ENCODE data around the gene ZMYND8.
A peak's percentile ranks its signal among the peaks of the same experiment; 100 is the strongest.
"Not testable (repeated sequence)": the region's sequence is repeated elsewhere in the genome, so short reads cannot be mapped to it uniquely, and the experiment has no call there.

ZMYND8 gene

GRCh38 chr20:47307569-47307968 lies 48.9 kb downstream of the ZMYND8 start:
- DNase-seq (ENCODE audit: low spot score); H3K9me3 Mint-ChIP-seq; H3K27me3 Mint-ChIP-seq (ENCODE audit: low read depth); H3K27ac Mint-ChIP-seq; H3K4me3 Mint-ChIP-seq: not testable (repeated sequence)
- Mint-ChIP-seq H3K4me1 (ENCODE audit: low read depth) (peaks cover 30% of the 10 kb centered on the region), H3K36me3 (ENCODE audit: low read depth) (peaks cover 43% of the 10 kb centered on the region)

- peaks cover 31% of the 10 kb centered on the region for H3K4me1 Mint-ChIP-seq (ENCODE audit: low read depth)
- no peak for DNase-seq (ENCODE audit: low spot score)
- H3K27ac Mint-ChIP-seq: peak overlapping the region; percentile 62
- H3K36me3 Mint-ChIP-seq (ENCODE audit: low read depth): peaks cover 48% of the 10 kb centered on the region
- H3K9me3 Mint-ChIP-seq: no peaks in the 10 kb centered on the region
- no peak overlapping the region for H3K4me3 Mint-ChIP-seq
- H3K27me3 Mint-ChIP-seq (ENCODE audit: low read depth): no peaks in the 10 kb centered on the region
These were observed 49.6 kb downstream of the ZMYND8 start for GRCh38 chr20:47306755-47307370.

DNA sequence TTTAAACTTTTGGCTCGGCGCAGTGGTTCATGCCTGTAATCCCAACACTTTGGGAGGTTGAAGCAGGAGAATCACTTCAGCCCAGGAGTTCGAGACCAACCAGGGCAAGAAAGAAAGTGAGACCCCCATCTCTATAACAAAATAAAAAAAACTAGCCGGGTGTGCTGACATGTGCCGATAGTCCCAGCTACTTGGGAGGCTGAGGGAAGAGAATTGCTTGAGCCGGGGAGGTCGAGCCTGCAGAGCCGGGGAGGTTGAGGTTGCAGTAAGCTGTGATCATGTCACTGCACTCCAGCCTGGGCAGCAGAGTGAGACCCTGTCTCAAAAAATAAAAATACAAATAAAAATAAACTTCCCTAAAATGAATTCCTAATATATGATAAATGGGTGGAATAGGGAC lies 50.4 kb downstream of the ZMYND8 start:
- Mint-ChIP-seq H3K27ac (no peak overlapping the region), H3K4me3 (no peak overlapping the region), H3K27me3 (ENCODE audit: low read depth) (no peaks in the 10 kb centered on the region), H3K4me1 (ENCODE audit: low read depth) (peaks cover 34% of the 10 kb centered on the region), H3K36me3 (ENCODE audit: low read depth) (peaks cover 51% of the 10 kb centered on the region), H3K9me3 (no peaks in the 10 kb centered on the region)
- DNase-seq (ENCODE audit: low spot score): no peak

- H3K4me3 Mint-ChIP-seq: no peak overlapping the region
- peaks cover 34% of the 10 kb centered on the region for H3K4me1 Mint-ChIP-seq (ENCODE audit: low read depth)
- H3K27ac Mint-ChIP-seq: no peak overlapping the region
- DNase-seq (ENCODE audit: low spot score): no peak
- no peaks in the 10 kb centered on the region for H3K27me3 Mint-ChIP-seq (ENCODE audit: low read depth)
- H3K36me3 Mint-ChIP-seq (ENCODE audit: low read depth): peaks cover 49% of the 10 kb centered on the region
- H3K9me3 Mint-ChIP-seq: no peaks in the 10 kb centered on the region
These were observed 50.8 kb downstream of the ZMYND8 start for GRCh38 chr20:47305667-47306066.

GRCh38 chr20:47304287-47304686 lies 52.2 kb downstream of the ZMYND8 start:
- H3K9me3 Mint-ChIP-seq: no peaks in the 10 kb centered on the region
- peaks cover 37% of the 10 kb centered on the region for H3K4me1 Mint-ChIP-seq (ENCODE audit: low read depth)
- H3K27ac Mint-ChIP-seq: no peak overlapping the region
- H3K36me3 Mint-ChIP-seq (ENCODE audit: low read depth): peaks cover 57% of the 10 kb centered on the region
- H3K27me3 Mint-ChIP-seq (ENCODE audit: low read depth): no peaks in the 10 kb centered on the region
- no peak for DNase-seq (ENCODE audit: low spot score)
- H3K4me3 Mint-ChIP-seq: no peak overlapping the region

DNA sequence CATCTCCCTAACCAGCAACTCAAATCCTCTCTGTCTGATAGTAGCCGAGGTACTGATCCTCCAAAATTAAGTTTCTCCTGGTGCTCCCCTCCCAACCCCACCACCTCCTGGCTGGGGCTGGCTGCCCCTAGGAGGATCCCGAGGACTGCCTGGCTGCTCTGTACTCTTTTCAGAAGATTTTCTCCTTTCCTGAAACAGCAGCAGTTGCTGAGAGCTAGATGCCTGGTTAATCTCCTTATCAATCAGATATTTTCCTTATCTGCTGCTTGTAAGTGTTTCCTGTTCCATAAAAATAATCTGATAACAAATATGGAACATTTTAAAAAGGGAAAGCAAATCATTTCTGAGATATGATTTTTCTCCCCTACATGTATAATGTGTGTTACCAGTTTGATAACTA lies 52.8 kb downstream of the ZMYND8 start:
- H3K27me3 Mint-ChIP-seq (ENCODE audit: low read depth): no peaks in the 10 kb centered on the region
- no peak for DNase-seq (ENCODE audit: low spot score)
- peaks cover 55% of the 10 kb centered on the region for H3K36me3 Mint-ChIP-seq (ENCODE audit: low read depth)
- H3K4me1 Mint-ChIP-seq (ENCODE audit: low read depth): peaks cover 37% of the 10 kb centered on the region
- H3K27ac Mint-ChIP-seq: no peak overlapping the region
- no peak overlapping the region for H3K4me3 Mint-ChIP-seq
- no peaks in the 10 kb centered on the region for H3K9me3 Mint-ChIP-seq

DNA sequence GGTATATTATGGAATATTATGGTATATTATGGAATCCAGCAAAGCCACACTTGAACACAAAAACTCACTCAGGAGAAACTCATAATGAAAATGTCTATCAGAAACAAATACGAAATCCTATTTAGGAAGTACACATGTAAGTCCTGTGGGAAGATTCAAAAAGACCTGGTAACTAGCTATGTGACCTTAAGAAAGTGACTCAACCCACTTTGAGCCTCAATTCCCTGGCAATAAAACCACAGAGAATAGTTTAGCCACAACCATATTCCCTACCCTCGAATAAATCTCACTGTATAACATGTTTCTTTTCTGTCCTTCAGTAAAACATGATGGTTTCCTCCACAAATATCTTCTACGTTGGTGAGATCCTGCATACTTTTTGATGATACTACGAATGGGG lies 56.4 kb downstream of the ZMYND8 start:
- H3K36me3 Mint-ChIP-seq (ENCODE audit: low read depth): peaks cover 62% of the 10 kb centered on the region
- no peak overlapping the region for H3K27ac Mint-ChIP-seq
- no peaks in the 10 kb centered on the region for H3K9me3 Mint-ChIP-seq
- H3K27me3 Mint-ChIP-seq (ENCODE audit: low read depth): no peaks in the 10 kb centered on the region
- no peak overlapping the region for H3K4me3 Mint-ChIP-seq
- peaks cover 30% of the 10 kb centered on the region for H3K4me1 Mint-ChIP-seq (ENCODE audit: low read depth)
- DNase-seq (ENCODE audit: low spot score): no peak

DNA sequence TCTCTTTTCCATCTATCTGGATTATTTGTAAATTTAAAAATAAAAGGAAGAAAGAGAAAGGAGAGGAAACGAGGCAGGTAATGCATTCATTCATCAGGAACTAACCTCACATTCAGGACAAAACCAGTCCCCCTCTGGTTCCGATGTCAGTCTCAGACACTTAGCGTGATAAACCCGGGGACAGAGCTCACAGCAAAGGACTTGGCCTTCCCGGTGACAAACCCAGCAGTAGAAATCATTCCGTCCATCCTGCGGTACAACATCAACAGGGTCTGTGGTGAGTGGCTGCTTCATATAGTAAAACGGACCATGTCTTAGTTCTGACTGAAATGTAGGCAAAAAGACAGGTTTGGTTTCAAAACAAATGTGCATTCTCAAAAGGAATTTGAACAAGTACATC lies 57.9 kb downstream of the ZMYND8 start:
- Mint-ChIP-seq H3K4me1 (ENCODE audit: low read depth) (peaks cover 18% of the 10 kb centered on the region), H3K27ac (no peak overlapping the region), H3K27me3 (ENCODE audit: low read depth) (no peaks in the 10 kb centered on the region), H3K9me3 (no peaks in the 10 kb centered on the region), H3K4me3 (no peak overlapping the region), H3K36me3 (ENCODE audit: low read depth) (peaks cover 67% of the 10 kb centered on the region)
- DNase-seq (ENCODE audit: low spot score): no peak

GRCh38 chr20:47297746-47298145 lies 58.8 kb downstream of the ZMYND8 start:
- no peak overlapping the region for H3K27ac Mint-ChIP-seq

DNA sequence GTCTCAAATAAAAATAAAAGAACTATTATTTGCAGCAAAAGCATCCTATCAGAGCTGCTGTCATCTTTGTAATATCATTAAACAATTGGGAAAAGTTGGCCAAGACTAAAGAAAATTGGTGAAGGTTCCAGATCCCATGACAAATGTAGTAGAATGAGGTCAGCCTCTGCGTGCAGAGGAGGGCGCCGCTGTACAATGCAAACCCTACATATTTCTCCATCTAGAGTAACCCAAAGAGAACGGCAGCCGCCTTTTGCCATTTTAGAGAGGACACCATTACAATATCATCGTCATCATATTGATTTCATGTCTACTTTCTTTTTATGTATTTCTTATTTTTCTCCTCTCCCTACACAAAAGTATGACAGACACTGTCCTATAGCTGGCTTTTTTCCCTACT lies 59.5 kb downstream of the ZMYND8 start:
- no peak for DNase-seq (ENCODE audit: low spot score)
- Mint-ChIP-seq H3K9me3 (no peaks in the 10 kb centered on the region), H3K4me3 (no peak overlapping the region), H3K27ac (no peak overlapping the region), H3K4me1 (ENCODE audit: low read depth) (peaks cover 6% of the 10 kb centered on the region), H3K27me3 (ENCODE audit: low read depth) (no peaks in the 10 kb centered on the region), H3K36me3 (ENCODE audit: low read depth) (peaks cover 64% of the 10 kb centered on the region)

More at GRCh38 chr20:47297746-47298145, 58.8 kb downstream of the ZMYND8 start:
- Mint-ChIP-seq H3K36me3 (ENCODE audit: low read depth) (peaks cover 66% of the 10 kb centered on the region), H3K27me3 (ENCODE audit: low read depth) (no peaks in the 10 kb centered on the region), H3K4me3 (no peak overlapping the region), H3K9me3 (no peaks in the 10 kb centered on the region), H3K4me1 (ENCODE audit: low read depth) (peaks cover 10% of the 10 kb centered on the region)
- DNase-seq (ENCODE audit: low spot score): no peak

DNA sequence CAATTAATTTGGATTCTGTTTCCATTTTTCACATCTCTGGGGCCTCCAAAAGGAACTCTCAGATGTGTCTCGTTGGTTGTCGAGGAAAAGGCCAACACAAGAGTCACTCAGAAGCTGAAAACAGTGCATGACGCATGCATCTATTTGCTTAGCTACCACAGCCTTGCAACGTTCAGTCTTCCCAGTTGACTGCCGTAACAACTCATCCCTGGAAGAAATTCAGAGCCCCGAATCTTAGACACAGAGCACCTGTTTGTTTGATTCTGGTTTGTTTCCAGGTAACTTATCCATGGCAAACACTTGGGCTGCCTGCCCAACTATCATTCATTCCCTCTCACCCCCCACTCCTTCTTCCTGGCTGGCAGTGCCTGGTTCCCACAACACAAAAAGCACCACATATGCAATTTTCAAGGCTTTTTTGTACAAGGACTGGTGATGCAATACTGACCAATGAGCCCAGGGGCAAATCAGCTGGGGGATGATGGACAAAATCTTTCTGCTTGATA lies 60.5 kb downstream of the ZMYND8 start:
- Mint-ChIP-seq H3K4me1 (ENCODE audit: low read depth) (peaks cover 3% of the 10 kb centered on the region), H3K36me3 (ENCODE audit: low read depth) (peaks cover 69% of the 10 kb centered on the region)

DNA sequence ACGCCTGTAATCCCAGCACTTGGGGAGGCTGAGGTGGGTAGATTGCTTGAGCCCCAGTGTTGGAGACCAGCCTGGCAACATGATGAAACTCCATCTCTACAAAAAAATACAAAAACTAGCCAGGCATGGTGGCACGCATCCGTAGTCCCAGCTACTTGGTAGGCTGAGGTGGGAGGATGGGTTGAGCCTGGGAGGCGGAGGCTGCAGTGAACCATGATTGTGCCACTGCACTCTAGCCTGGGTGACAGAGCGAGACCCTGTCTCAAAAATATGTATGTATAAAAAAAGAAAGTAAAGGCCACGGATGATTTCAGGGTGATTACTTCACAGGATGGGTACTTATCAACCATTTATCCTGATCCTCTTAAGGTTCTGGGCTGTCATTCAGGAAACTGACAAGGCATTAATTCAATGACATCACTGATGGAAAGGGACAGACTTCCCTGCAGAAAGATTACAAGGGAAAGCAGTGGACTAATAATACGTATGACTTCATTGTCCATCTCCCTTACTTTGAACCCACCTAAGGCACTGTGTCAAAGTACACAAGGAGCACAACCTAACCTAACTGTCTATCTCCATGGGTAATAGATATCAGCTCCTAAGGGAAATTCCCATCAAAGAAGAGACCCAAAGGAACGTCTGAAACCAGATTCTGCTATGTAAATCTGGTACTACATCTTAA lies 61.2 kb downstream of the ZMYND8 start:
- Mint-ChIP-seq H3K36me3 (ENCODE audit: low read depth) (peaks cover 64% of the 10 kb centered on the region), H3K27ac (no peak overlapping the region), H3K4me1 (ENCODE audit: low read depth) (peaks cover 3% of the 10 kb centered on the region), H3K9me3 (no peaks in the 10 kb centered on the region), H3K27me3 (ENCODE audit: low read depth) (no peaks in the 10 kb centered on the region), H3K4me3 (no peak overlapping the region)
- no peak for DNase-seq (ENCODE audit: low spot score)

More for the DNA sequence above, 60.5 kb downstream of the ZMYND8 start:
- H3K4me3 Mint-ChIP-seq: no peak overlapping the region
- no peaks in the 10 kb centered on the region for H3K9me3 Mint-ChIP-seq
- DNase-seq (ENCODE audit: low spot score): no peak
- H3K27me3 Mint-ChIP-seq (ENCODE audit: low read depth): no peaks in the 10 kb centered on the region
- no peak overlapping the region for H3K27ac Mint-ChIP-seq

DNA sequence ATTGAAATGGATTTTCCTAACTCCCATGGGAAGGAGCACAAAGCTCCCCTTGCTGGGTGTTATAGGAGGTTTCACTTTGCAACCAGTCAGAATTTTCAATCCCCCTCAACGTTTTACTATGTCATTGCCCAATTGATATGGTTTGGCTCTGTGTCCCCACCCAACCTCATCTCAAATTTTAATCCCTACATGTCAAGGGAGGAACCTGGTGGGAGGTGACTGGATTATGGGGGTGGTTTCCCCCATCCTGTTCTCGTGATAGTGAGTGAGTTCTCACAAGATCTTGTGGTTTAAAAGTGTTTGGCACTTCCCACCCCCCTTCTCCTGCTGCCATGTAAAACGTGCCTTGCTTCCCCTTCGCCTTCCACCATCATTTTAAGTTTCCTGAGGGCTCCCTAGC lies 62.9 kb downstream of the ZMYND8 start:
- no peaks in the 10 kb centered on the region for H3K27me3 Mint-ChIP-seq (ENCODE audit: low read depth)
- H3K27ac Mint-ChIP-seq: peak overlapping the region; percentile 39
- no peaks in the 10 kb centered on the region for H3K9me3 Mint-ChIP-seq
- H3K4me1 Mint-ChIP-seq (ENCODE audit: low read depth): no peaks in the 10 kb centered on the region
- H3K36me3 Mint-ChIP-seq (ENCODE audit: low read depth): peaks cover 70% of the 10 kb centered on the region
- DNase-seq (ENCODE audit: low spot score): no peak
- H3K4me3 Mint-ChIP-seq: no peak overlapping the region

DNA sequence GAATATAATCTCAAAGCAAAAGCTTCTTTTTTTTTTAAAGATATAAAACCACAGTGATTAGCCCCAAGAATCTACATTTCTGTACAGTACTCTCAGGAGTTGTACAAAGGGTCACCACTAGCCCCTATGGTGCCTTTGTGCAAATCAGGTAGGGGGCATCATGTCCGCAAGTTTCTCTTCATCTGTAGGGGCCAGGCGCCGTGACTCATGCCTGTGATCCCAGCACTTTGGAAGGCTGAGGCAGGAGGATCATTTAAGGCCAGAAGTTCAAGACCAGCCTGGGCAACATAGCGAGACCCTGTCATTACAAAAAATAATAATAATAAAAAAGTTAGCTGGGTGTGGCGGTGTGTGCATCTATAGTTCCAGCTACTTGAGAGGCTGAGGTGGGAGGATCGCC lies 63.9 kb downstream of the ZMYND8 start:
- Mint-ChIP-seq H3K9me3 (no peaks in the 10 kb centered on the region), H3K4me1 (ENCODE audit: low read depth) (no peaks in the 10 kb centered on the region), H3K27ac (peak overlapping the region; percentile 49), H3K36me3 (ENCODE audit: low read depth) (peaks cover 68% of the 10 kb centered on the region), H3K4me3 (no peak overlapping the region), H3K27me3 (ENCODE audit: low read depth) (no peaks in the 10 kb centered on the region)
- no peak for DNase-seq (ENCODE audit: low spot score)
